Brain pericyte (primary cell): Measurements from ENCODE around the gene TOP3B.

Experiments
- DNase-seq: peaks from one replicate; pipeline ENCODE4 v3.0.0-alpha.2; 2012; ENCODE audit warnings: low read depth, low spot score

Gene TOP3B

DNA sequence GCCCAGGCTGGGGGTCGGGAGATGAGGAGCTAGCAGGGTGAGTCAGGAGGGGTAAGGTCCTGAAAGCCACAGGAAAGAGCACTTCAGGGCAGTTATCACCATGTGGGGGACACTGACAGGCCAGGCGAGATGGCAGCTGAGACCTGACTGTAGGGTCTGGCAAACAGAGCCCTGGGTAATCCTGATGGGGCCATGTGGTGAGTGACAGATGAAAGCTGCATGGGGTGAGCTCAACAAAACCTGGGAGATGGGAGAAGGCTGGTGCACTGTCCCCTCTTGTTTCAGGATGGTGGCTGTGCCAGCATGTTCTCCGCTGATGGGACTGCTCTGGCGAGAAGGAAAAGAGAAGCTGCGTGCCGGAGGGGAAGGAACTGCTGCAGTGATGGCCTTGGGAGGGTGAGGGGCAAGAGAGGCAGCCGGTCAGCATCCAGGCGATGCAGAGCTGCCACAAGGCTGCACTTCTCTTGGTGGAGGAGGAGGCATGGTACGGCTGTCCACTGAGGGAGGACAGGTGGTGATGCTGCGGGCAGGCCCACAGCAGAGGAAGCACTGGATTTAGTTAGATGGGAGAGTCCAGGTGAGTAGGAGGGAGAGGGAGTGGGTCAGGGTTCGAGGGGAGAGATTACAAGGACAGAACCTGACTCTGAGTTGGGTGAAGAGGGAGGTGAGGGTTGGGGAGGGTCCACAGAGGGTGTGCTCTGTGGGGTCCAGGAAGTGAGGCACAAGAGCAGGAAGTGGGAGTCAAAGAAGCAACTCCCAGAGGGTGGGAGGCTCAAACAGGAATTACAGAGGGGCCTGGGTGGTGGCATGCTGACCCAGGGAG is 3.8 kb downstream of the TOP3B start:
- no peak for DNase-seq

DNA sequence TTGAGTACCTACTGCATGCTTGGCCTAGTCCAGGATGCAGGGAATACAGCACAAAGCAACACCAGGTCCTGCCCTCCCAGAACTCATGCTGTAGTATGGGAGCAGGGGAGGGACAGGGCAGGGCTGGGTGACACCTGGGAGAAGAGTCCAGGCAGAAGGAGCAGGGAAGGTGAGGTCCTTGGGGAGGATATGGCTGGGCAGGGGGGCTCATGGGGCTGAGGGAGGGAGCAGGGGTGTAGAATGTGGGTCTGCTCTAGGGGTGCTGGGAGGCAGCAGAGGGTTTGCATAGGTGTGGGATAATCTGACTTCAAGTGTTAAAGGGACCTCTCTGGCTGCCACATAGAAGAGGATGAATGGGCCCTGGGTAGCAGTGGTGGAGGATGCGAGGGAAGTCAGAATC is 4.8 kb downstream of the TOP3B start:
- no peak for DNase-seq

DNA sequence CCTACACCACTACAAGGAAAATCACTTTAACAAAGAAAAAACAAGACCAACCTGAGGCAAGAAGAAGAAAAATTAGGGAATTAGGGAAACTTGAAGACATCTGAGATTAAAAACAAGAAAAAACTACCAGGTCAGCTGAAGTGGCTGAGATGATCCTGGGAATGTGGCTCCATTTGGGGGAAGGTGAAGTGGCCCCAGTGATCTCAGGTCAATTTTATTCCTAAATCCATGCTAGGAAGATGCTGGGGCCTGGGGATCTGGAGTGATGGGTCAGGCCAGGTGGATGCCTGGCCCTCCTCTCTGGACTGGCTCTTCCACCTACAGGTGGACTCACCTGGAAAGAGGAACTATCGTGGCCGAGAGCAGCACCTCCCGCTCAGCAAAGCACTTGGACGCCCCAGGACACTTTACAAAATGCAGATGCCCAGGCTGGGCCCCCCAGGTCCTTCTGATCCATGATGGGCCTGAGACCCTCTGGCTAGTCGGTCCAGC is 6.7 kb downstream of the TOP3B start:
- no peak for DNase-seq

DNA sequence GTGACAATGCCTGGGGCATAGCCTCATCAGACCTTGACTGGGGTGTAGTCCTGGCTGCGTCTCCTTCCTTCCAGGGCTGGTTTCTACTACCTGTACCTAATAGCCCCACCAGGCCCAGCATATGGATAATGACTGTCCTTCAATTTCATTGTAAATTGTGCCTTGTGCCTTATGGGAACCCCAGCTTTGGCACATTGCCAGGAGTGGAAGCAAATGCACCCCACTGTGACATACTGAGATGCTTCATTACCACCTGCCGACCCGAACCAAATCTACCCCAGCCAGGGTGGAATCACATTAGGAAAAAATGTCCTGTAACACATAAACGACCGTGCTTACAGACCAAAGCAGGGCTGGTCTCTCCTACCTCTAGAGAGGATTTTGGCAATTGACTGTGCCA is 7.3 kb downstream of the TOP3B start:
- DNase-seq: no peak

DNA sequence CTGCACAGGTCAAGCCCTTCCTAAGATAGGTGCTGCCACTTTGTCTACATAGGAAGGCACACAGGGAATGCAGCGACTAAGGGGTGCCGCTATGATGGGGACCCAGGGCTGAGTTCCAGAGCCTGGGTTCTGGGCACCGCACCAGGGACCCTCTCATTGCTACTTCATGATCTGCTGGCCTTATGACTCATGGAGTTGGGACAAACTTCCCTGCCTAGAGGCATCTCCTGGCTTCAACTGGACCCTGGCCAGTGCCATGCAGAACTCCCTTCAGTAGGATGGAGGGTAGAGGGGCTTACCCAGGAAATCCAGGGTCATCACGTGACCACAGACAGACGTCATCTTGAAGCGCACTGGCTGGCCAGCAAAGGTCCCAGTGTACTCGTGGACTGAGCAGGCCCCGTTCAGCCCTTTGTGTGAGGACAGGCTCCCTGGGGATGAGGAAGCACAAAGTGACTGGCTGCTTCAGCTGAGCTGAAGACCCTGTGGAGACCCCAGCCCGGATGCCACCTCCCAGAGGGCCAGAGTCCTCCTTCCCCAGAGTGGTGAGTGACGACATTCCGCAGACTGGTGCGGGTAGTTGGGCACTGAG is 8.4 kb downstream of the TOP3B start:
- DNase-seq: no peak

DNA sequence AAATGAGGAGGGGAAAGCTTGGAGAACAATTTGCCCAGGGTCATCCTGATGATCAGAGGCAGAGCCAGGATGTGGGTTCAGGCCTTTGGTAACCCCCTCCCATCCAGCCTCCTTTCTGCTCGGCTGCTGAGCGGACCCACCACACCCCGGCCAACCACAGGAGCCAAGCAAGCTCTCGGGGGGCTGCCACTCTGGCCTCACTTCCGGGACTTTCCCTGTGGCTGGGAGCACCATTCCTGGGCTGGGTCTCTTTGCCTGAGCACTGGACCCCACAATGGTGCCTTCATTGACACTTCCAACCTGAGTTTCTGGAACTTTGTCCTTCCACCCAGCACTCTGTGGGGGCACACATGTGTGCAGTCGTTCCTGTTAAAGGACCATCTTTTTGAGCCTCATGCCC is 9.8 kb downstream of the TOP3B start:
- DNase-seq: no peak

DNA sequence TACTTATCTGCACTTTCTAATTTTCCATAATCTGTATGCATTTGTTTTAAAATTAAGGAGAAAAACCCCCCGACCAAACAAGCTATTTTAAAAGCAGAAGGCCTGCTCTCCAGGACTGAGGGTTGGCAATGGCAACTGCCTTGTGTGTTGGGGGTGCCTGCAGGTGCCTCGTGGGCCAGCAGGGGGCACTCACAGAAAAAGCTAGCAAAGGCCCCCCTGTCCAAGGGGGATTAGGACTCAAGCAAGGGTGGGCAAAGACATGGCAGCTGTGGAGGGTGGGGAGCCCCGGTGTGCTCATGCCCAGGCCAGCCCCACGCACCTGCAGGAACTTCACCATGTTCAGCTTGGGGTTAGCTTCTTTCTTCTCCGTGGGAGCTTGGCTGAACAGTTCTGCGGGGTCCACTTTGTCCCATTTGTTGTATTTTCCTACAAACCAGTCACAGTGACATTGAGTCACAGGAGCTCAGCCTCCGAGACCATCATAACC is 10.3 kb downstream of the TOP3B start:
- DNase-seq: no peak

DNA sequence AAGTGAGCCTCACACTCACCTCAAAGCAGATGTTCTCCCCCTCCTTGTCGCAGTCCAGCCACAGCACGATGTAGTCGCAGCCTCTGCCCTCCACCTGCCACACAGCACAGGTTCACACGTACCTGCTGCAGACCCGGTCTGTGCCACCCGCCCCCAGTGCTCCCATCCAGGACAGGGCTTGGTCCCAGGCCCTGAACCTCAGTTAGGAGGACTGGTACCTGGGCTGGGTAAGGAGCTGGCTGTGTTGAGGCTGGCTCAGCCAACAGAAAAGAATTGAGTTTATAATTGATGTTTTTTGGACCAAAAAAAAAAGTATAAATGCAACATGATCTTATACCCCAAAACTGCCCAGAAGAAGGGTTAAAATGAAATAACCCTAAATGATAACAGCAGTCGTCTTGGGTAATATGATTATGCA is 10.7 kb downstream of the TOP3B start:
- no peak for DNase-seq

DNA sequence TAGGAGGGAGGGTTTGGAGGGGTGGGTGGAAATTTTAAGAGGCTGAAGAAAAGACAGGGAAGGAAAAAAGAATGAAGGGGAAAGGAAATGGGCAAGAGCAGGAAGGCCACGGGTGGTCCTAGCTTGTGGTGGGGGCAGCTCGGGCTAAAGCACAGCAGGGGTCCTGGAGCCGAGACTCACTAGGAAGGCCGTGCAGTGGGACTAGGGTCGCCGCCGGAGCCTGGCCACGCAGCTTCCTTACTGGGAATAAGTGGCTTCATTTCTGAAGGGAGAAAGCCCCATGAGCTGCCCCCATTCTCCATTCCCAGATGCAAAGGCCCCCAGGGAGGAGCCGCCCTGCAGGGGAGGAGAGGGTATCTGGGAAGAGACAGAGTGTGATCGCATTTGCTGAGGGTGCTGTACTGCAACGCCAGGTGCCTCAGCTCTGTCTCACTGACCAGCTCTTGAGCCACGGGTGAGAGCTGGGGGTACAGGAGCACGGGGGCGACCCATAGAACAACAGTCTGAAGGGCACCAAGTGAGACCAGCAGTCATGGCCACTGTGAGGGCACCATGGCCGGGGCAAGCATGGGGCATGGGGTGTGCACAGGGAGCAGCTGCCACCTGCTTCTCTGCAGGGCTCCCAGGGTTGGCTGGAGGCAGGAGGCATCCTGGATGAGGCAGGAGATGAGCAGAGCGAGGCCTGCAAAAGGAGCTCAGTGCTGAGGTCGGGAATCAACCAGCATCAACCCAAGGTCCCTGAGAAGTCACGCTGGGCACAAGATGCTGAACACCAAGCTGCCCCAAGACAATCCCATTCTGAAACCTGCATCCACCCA is 11.6 kb downstream of the TOP3B start:
- no peak for DNase-seq

DNA sequence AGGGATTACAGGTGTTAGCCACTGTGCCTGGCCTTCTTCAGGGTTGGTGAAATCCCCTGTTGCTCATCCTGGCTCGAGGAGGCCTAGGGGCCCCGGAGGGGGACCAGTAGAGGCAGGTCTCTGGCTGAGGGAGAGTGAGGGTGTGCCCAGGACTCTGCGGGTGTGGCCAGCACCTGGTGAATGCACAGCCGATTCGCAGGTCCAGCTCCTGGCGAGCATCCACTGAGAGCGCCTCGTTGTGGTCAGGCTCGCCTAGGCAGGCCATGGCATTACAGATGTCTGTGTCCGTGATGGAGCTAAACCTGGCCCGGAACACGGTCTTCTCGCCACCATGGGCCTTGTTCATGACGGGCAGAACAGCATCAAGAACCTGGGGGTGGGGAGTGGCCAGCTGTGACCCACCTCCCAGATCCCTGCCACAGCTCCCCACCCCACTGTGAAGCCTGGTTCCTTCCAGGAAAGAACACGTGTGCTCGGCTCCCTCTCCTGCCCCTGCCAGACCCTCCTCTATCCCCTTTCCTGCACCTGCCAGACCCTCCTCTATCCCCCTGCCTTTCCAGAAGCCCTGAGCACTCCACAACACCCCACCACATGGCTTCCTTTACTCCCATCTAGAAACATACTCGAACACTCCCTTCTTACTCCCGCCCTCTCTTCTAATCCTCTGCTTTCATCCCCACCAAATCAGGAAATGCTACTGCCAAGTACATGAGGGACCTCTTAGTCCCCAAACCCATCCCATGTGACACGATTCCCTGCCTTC is 12.4 kb downstream of the TOP3B start:
- no peak for DNase-seq

DNA sequence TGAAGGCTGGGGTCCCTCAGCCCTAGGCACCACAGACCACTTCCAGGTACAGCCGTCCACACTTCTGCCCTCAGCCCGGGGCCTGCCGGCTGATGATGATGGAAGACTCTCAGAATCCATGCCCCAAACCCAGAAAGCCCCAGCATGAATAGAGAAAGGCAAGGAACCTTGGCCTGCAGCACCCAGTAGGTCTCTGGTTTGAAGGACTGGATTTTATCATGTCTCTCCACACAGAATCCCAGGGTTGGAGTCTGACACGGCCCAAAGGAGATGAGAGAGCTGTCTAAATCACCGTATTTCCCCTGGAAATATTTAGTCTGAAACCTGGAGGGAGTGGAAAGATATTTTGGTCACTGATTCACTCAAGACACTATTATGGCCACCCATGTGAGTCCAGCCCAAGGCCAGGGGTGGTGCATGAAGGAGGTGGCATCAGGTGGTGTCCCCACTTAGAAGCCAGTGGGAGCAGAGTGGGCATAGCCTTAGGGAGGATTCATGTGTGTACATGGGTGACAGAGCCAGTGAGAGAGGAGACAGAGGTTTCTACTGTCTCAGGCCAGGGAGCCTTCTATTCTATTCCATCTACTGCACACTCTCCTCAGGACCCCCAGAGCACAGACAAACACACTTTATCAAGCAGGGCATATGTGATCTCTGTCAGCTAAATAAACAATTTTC is 14.0 kb downstream of the TOP3B start:
- DNase-seq: no peak

DNA sequence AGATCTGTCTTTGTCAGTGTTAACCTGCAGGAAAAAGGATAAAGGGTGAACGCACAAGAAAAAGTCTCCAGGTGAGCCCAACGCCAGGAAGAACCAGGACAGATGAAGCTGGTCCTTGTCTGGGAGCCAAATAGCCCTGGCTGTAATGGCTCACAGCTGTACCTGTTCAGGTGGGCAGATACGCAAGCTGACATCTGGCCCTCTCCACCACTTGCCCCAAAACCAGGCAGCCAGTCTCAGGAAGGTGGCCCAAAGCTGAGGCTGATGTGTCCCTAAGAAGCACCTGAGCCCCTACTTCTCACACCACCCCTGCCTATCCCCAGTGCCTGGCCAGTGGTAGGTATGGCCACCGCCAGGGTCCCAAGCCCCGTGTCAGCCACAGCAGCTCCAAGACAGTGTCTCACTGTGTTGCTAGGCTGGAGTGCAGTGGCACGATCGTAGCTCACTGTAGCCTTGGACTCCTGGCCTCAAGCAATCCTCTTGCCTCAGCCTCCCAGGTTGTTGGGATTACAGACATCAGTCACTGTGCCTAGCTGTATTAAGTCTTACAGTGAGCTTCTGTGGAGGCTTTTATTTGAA is 14.8 kb downstream of the TOP3B start:
- DNase-seq: no peak

DNA sequence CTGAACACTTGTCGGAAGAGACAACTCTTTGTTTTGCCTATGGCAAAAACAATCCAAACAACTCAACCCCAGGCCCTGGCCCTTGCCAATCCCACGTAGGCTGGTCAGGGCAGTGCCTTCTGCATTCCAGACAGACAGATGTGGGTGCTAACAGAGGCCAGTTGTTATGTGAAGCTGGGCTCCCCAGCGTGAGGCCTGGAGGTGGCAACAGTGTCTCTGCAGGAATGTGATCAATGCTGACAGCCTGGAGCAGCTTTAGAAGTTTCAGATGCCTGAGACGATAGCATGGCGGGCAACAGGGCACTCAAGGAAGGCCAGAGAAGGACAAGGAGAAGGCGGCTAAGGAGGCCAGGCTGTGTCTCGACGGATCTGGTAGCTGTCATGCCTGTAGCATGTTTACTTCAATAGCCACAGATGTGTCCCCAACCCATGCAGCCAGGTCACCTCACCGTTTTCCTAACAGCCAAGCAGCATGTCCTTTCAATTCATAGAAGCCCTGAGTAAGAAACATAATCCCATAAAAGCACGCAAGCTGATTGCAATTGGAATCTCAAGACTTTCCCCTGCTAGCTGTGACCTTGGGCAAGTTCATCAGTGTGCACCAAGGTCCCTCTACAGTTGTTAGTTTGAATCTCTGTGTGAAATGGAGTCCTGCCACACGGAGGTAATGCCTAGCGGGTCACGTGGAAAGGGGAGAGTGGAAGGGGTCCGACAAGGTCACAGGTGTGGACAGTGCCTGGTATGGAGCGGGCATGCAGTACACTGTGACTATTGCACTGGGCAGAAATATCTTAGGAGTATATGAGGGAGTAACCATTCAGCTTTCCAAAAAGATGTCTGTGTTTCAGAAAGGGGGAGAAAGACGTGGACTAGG is 15.7 kb downstream of the TOP3B start:
- DNase-seq: no peak

DNA sequence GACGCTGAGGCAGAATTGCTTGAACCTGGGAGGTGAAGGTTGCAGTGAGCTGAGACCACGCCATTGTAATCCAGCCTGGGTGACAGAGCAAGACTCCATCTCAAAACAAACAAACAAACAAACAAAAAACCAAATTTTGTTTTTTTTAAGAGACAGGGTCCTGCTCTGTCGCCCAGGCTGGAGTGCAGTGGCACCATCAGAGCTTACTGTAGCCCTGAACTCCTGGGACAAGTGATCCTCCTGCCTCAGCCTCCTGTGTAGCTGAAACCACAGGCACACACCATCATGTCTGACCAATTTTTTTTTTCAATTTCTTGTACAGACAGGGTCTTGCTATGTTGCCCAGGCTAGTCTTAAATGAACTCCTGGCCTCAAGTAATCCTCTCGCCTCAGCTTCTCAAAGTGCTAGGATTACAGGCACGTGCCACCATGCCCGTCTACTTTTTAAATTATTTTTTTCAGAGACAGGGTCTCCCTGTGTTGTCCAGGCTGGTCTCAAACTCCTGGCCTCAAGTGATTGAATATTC is 16.8 kb downstream of the TOP3B start:
- DNase-seq: no peak

DNA sequence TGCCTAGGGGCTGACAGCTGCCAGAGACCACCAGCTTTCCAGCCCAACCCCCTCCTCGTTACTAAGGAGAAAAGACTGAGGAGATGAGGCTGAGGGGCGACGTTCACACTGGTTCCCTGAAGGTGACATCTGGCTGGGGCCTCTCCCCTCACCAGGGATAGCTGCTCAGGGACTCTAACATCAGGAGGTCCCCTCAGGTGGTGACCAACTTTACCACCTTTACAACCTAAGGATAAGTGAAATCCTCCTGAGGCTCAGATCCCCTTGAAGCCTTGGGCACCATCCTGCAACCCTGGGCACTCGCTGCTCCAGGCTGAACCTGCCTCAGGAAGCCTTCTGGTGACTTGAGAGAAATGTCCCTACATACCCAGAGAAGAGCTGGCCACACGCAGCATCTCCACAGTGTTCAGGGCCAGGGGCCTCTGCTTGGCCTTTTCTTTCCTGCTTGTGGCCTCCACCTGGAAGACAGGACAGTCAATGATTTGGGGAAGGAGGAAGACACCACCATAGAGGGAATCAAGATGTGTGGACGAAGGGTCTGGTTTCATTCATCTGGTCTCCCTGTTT is 17.6 kb downstream of the TOP3B start:
- no peak for DNase-seq

DNA sequence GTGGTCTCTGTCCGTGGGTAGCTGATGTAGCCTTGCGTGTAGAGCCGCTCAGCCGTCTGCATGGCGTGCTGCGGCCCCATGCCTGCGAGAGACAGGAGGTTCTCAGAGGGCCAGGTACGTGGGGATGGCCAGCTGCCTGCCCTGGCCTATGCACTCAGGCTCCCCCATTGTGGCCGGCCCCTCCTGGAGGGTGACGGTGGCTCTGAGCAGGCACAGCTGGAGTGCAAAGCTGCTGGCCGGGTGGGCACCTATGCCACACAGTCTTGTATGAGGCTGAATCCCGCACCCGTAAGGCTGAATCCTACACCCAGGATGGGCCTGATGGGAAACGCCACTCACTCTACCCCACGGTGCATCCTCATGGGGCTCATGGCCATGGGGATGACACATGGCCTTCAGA is 18.4 kb downstream of the TOP3B start:
- no peak for DNase-seq

DNA sequence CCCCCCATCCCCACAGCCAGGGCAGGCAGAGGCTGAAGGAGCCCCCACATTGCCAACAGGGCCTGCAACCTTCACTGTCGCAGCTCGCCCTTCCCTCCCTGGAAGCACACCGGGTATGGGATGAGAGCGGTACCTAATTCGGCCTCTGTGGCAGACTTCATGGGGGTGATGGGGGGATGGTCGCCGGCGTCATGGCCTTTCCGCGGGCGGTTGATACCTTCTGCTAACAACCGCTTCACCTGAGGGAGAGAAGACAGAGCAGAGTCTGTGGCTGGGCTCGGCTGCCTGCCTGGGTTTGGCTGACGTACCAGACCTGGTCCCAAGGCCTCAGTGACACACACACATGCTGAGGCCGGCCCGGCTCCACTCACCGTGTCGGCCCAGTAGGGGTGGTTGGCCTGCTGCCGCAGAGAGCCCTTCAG is 18.8 kb downstream of the TOP3B start:
- DNase-seq: no peak

DNA sequence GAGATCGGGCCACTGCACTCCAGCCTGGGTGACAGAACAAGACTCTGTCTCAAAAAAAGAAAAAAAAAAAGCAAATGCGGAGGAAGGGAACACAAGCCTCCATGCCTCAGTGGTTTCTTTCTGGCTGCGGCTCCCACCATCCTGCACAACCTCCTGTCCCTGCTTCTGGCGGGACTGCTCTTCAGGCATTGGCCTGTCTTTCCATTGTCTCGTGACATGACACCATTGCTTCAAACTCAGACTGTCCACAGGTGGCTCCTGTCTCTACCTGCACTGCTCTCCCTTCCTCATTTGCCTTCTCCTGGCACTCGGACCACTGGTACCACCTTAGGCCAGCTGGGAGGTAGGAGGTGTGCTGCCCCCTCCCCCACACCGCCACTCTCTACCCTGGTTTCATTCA is 19.3 kb downstream of the TOP3B start:
- DNase-seq: no peak

DNA sequence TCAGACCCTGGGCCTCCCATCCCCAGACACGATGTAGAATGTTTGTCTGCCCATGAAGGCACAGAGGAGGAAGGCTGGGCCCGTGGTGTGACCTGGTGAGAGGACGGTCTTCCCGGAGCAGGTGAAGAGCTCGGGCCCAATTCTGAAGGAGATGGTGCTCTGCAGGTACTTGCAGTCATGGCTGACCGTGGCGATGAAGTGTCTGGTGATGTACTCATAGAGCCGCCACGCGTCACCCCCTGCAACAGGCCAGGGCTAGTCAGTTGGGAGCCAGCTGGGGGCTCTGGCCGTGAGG is 20.0 kb downstream of the TOP3B start:
- DNase-seq: no peak
